Caco-2 (cell line): Measurements from ENCODE around the gene HDAC10. TPM values are rescaled to one million over a fixed set of nuclear protein-coding genes. Genes with fewer than 3 reads are reported as not detected.

Experiments
- BruUV-seq: library from RNA; stranded (reverse); fragments of 400-500 nt; replicated peaks from 2 replicates; lab custom pipeline; 2021; lab: Mats Ljungman, UMichigan
- CTCF ChIA-PET: fragments of 300-600 bp; sonication (Branson Sonifier 250); formaldehyde crosslinking; loops from one replicate; lab custom pipeline; 2022; ENCODE audit warnings: antibody characterized with exemption; lab: Charles Lee
- POLR2A ChIA-PET: fragments of 300-600 bp; sonication (Branson Sonifier 250); formaldehyde crosslinking; loops from one replicate; lab custom pipeline; 2022; ENCODE audit warnings: antibody characterized with exemption; lab: Charles Lee
- DNase-seq, 2 experiments: peaks; one replicate each; pipeline versions ENCODE4 v3.0.0 to v3.0.0-alpha.2; 2020 to 2022
- H3K27me3 ChIP-seq: replicated peaks from 2 replicates; pipeline ENCODE4 v1.6.0; 2011; ENCODE audit warnings: low read length; ENCODE audit not compliant: control insufficient read depth, insufficient read depth
- H3K36me3 ChIP-seq: 2 replicates; pipeline ENCODE4 v1.5.1; 2011; ENCODE audit warnings: low read length; ENCODE audit not compliant: control insufficient read depth, insufficient read depth
- H3K4me1 ChIP-seq: fragments of 250-450 bp; sonication (Bioruptor Pico); 2 replicates; pipeline ENCODE4 v1.5.1; 2020; ENCODE audit warnings: mild to moderate bottlenecking
- H3K4me3 ChIP-seq: 2 replicates; pipeline ENCODE4 v1.5.1; 2011; ENCODE audit warnings: low read depth, mild to moderate bottlenecking, control low read depth, low read length
- H3K9me3 ChIP-seq: fragments of 250-450 bp; sonication (Bioruptor Pico); 2 replicates; pipeline ENCODE4 v1.5.1; 2020; ENCODE audit warnings: mild to moderate bottlenecking, moderate library complexity
- H3K27ac Mint-ChIP-seq: one replicate; pipeline ENCODE4 v1.8.0; 2022; ENCODE audit warnings: mixed read lengths; ENCODE audit not compliant: unreplicated experiment
- H3K27me3 Mint-ChIP-seq: one replicate; pipeline ENCODE4 v1.8.0; 2022; ENCODE audit warnings: mixed read lengths; ENCODE audit not compliant: insufficient read depth, unreplicated experiment
- H3K36me3 Mint-ChIP-seq: one replicate; pipeline ENCODE4 v1.8.0; 2022; ENCODE audit warnings: mild to moderate bottlenecking, mixed read lengths; ENCODE audit not compliant: insufficient read depth, unreplicated experiment
- H3K4me1 Mint-ChIP-seq: one replicate; pipeline ENCODE4 v1.8.0; 2022; ENCODE audit warnings: low read depth, mixed read lengths; ENCODE audit not compliant: unreplicated experiment
- H3K4me3 Mint-ChIP-seq: one replicate; pipeline ENCODE4 v1.8.0; 2022; ENCODE audit warnings: mild to moderate bottlenecking, moderate library complexity, mixed read lengths; ENCODE audit not compliant: unreplicated experiment
- H3K9me3 Mint-ChIP-seq: one replicate; pipeline ENCODE4 v1.8.0; 2022; ENCODE audit warnings: mixed read lengths; ENCODE audit not compliant: unreplicated experiment
- intact Hi-C: fragments of 100-400 bp; cut with micrococcal nuclease; formaldehyde crosslinking; loops from one replicate; pipeline ENCODE4 v1.10.0; 2022; ENCODE audit not compliant: unreplicated experiment
- total RNA-seq: library from RNA; stranded (reverse); gene quantifications from 2 replicates; pipeline ENCODE4 v1.2.3, GENCODE V29; 2022
- TF ChIP-seq, protein P1 (sequence below), 2 experiments: fragments of 200-600 bp in 1 of 2; IDR thresholded peaks; 1 replicate in 1 of 2; 2 replicates in 1 of 2; pipeline versions ENCODE4 v1.5.1 to v1.8.0; 2011 to 2022; ENCODE audit warnings: antibody characterized with exemption in 1 of 2, control low read depth in 1 of 2, inconsistent platforms in 1 of 2, low read depth in 1 of 2, low read length in 1 of 2, mild to moderate bottlenecking in 1 of 2, moderate library complexity in 1 of 2; ENCODE audit not compliant: insufficient read depth in 1 of 2, severe bottlenecking in 1 of 2, unreplicated experiment in 1 of 2

Gene HDAC10
- total RNA-seq, 1 experiment from 2014 or later, result 63.5 TPM

DNA sequence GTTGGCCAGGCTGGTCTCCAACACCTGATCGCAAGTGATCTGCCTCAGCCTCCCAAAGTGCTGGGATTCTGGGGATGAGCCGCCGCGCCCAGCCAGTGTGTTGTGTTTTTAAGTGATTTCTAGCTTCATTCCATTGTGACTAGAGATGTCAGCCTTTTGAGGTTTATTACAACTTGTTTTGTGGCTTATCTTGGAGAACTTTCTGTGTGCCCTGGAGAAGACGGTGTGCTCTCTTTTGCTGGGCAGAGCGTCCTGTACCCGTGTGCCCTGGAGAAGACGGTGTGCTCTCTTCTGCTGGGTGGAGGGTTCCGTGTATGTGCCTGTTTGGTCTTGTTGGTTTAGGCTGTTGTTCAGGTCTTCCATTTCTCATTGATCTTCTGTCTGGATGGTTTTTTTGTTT lies 37.8 kb downstream of the HDAC10 start:
- TF ChIP-seq, protein P1, sequence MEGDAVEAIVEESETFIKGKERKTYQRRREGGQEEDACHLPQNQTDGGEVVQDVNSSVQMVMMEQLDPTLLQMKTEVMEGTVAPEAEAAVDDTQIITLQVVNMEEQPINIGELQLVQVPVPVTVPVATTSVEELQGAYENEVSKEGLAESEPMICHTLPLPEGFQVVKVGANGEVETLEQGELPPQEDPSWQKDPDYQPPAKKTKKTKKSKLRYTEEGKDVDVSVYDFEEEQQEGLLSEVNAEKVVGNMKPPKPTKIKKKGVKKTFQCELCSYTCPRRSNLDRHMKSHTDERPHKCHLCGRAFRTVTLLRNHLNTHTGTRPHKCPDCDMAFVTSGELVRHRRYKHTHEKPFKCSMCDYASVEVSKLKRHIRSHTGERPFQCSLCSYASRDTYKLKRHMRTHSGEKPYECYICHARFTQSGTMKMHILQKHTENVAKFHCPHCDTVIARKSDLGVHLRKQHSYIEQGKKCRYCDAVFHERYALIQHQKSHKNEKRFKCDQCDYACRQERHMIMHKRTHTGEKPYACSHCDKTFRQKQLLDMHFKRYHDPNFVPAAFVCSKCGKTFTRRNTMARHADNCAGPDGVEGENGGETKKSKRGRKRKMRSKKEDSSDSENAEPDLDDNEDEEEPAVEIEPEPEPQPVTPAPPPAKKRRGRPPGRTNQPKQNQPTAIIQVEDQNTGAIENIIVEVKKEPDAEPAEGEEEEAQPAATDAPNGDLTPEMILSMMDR (IDR thresholded peaks at IDR 0.05; ENCODE audit: insufficient read depth in 1 of 2, low read depth in 1 of 2, low read length in 1 of 2, severe bottlenecking in 1 of 2, unreplicated experiment in 1 of 2), result no peak
- no peak for DNase-seq
- BruUV-seq, result no TSS peak
- Mint-ChIP-seq H3K4me3 (no peak overlapping the region), H3K36me3 (peaks cover 75% of the 10 kb centered on the region), H3K9me3 (no peaks in the 10 kb centered on the region), H3K27ac (no peak overlapping the region), H3K27me3 (no peaks in the 10 kb centered on the region), H3K4me1 (peaks cover 6% of the 10 kb centered on the region)
- Histone ChIP-seq H3K4me1 (no peaks in the 10 kb centered on the region), H3K4me3 (no peak overlapping the region), H3K36me3 (no peaks in the 10 kb centered on the region; the same call in 1 of the 2 replicates), H3K9me3 (no peaks in the 10 kb centered on the region), H3K27me3 (no peaks in the 10 kb centered on the region)
- intact Hi-C loops, result no loop called here
- ChIA-PET POLR2A (no interaction called here), CTCF (no interaction called here)

DNA sequence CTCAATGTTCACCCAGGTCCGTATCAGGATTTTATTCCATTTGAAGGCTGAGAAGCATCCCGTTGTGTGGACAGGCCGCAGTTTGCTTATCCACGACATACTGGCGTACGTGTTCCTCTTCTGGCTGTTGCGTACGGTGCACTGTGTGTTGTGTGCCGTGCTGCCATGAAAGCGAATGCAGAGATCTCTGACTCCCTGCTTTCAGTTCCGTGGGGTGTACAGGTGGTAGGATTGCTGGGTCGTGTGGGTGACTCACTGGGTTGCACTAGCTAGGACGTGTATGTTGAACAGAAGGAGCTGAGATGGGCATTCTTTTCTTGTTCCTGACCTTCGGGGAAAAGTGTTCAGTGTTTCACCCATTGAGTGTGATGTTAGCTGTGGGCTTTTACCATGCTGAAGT lies 39.9 kb downstream of the HDAC10 start:
- BruUV-seq, result no TSS peak
- CTCF ChIA-PET, result no interaction called here
- no peak overlapping the region for H3K4me3 ChIP-seq

DNA sequence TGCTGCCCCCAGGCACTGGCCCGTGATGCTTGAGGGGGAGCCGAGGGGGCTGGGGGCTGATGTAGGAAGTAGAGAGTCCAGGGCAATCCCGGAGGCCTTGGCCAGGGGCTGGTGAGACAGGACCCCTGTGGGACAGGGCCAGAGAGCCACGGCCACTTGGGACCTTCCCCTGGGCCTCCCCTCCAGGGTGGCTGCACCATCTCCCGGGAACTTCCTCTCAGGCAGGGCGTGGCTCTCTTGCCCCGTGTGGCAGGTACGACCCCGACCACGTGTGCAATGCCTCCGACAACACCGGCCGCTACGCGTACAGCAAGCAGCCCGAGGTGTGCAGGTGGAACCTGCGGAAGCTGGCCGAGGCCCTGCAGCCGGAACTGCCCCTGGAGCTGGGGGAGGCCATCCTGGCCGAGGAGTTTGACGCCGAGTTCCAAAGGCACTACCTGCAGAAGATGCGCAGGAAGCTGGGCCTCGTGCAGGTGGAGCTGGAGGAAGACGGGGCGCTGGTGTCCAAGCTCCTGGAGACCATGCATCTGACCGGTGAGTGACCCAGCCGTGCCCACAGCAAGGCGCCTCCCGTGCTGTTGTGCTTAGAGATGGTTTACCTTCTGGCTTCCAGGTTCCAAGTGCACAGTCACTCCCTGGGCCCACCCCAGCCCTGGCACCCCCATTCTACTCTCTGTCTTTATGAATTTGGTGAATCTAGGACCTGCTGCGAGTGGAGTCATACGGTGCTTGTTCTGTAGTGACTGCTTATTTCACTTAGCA lies 40.5 kb downstream of the HDAC10 start:
- Histone ChIP-seq H3K27me3 (no peaks in the 10 kb centered on the region), H3K4me3 (no peak overlapping the region), H3K4me1 (no peaks in the 10 kb centered on the region), H3K9me3 (no peaks in the 10 kb centered on the region), H3K36me3 (no peaks in the 10 kb centered on the region; the same call in 1 of the 2 replicates)
- CTCF ChIA-PET, result no interaction called here
- BruUV-seq, result no TSS peak
- Mint-ChIP-seq H3K36me3 (peaks cover 65% of the 10 kb centered on the region), H3K9me3 (no peaks in the 10 kb centered on the region), H3K4me1 (peaks cover 6% of the 10 kb centered on the region), H3K27ac (peak overlapping the region; percentile 55), H3K27me3 (no peaks in the 10 kb centered on the region), H3K4me3 (no peak overlapping the region)
- no peak for DNase-seq
- TF ChIP-seq, protein P1 (IDR thresholded peaks at IDR 0.05; ENCODE audit: insufficient read depth in 1 of 2, low read depth in 1 of 2, low read length in 1 of 2, severe bottlenecking in 1 of 2, unreplicated experiment in 1 of 2), result no peak
- POLR2A ChIA-PET, result no interaction called here
- intact Hi-C loops, result loop anchor here (1.0 kb wide), 1 partner anchor 61 kb away; no protein-coding TSS in a partner anchor

More for the DNA sequence above, 39.9 kb downstream of the HDAC10 start:
- H3K9me3 ChIP-seq, result no peaks in the 10 kb centered on the region
- H3K4me1 Mint-ChIP-seq, result peaks cover 6% of the 10 kb centered on the region
- TF ChIP-seq, protein P1 (IDR thresholded peaks at IDR 0.05; ENCODE audit: insufficient read depth in 1 of 2, low read depth in 1 of 2, low read length in 1 of 2, severe bottlenecking in 1 of 2, unreplicated experiment in 1 of 2), result no peak
- H3K36me3 Mint-ChIP-seq, result peaks cover 71% of the 10 kb centered on the region
- POLR2A ChIA-PET, result no interaction called here
- H3K4me3 Mint-ChIP-seq, result no peak overlapping the region
- H3K27me3 ChIP-seq, result no peaks in the 10 kb centered on the region
- no peaks in the 10 kb centered on the region for H3K27me3 Mint-ChIP-seq
- H3K4me1 ChIP-seq, result no peaks in the 10 kb centered on the region
- no peak overlapping the region for H3K27ac Mint-ChIP-seq
- intact Hi-C loops, result no loop called here
- no peaks in the 10 kb centered on the region for H3K9me3 Mint-ChIP-seq
- no peak for DNase-seq
- H3K36me3 ChIP-seq, result no peaks in the 10 kb centered on the region; the same call in 1 of the 2 replicates
